AG04450 (cell line): Measurements from ENCODE around the gene MAD1L1. TPM values are rescaled to one million over a fixed set of nuclear protein-coding genes. Genes with fewer than 3 reads are reported as not detected.
A peak's percentile ranks its signal among the peaks of the same experiment; 100 is the strongest.

ENCODE experiments used
- CTCF ChIA-PET: fragments of 300-600, 350-600 bp; formaldehyde crosslinking; extraction: SDS; loops from one replicate; lab custom pipeline; 2022; ENCODE audit warnings: antibody characterized with exemption, inconsistent platforms; lab: Charles Lee
- POLR2A ChIA-PET: fragments of 350-600 bp; formaldehyde crosslinking; extraction: SDS; loops from one replicate; lab custom pipeline; 2021; ENCODE audit warnings: antibody characterized with exemption, inconsistent platforms; lab: Yijun Ruan, JAX
- DNase-seq: peaks from one replicate; pipeline ENCODE4 v3.0.0-alpha.2; 2011; ENCODE audit warnings: low read depth, low spot score
- H3K27ac ChIP-seq: one replicate; pipeline ENCODE4 v1.5.1; 2012; ENCODE audit warnings: low read depth, low read length, control low read depth
- H3K27me3 ChIP-seq: one replicate; pipeline ENCODE4 v1.6.0; 2012; ENCODE audit warnings: low read length; ENCODE audit not compliant: control insufficient read depth, insufficient read depth
- H3K4me3 ChIP-seq: 2 replicates; pipeline ENCODE4 v1.5.1; 2011; ENCODE audit warnings: mild to moderate bottlenecking, low read depth, low read length, control low read depth
- H3K9me3 ChIP-seq: 2 replicates; pipeline ENCODE4 v1.5.1; 2012; ENCODE audit warnings: low read length; ENCODE audit not compliant: control insufficient read depth, insufficient read depth
- CTCF ChIP-seq: IDR thresholded peaks from 2 replicates; pipeline ENCODE4 v1.5.1; 2011; ENCODE audit warnings: low read depth, low read length, control low read depth, inconsistent platforms
- polyA plus RNA-seq: library from polyadenylated mRNA; depleted of rRNA; stranded (reverse); fragments of >200 nt; gene quantifications from 2 replicates; pipeline ENCODE4 v1.2.3, GENCODE V29; 2011

Gene MAD1L1
- polyA plus RNA-seq, 1 experiment: 11.9 TPM

GRCh38 chr7:2017914-2018568, 214.7 kb downstream of the MAD1L1 start:
- H3K4me3 ChIP-seq: no peak overlapping the region
- no peaks in the 10 kb centered on the region; the same call in 1 of the 2 replicates for H3K9me3 ChIP-seq
- H3K27me3 ChIP-seq: no peaks in the 10 kb centered on the region
- ChIA-PET POLR2A (no interaction called here), CTCF (no interaction called here)
- no peak for DNase-seq
- TF ChIP-seq CTCF: no peak
- peak overlapping the region; percentile 31 for H3K27ac ChIP-seq

- ChIA-PET CTCF (no interaction called here), POLR2A (no interaction called here)
- no peak for DNase-seq
- H3K9me3 ChIP-seq: no peaks in the 10 kb centered on the region; the same call in 1 of the 2 replicates
- no peak overlapping the region for H3K4me3 ChIP-seq
- no peak for TF ChIP-seq CTCF
- no peak overlapping the region for H3K27ac ChIP-seq
- H3K27me3 ChIP-seq: no peaks in the 10 kb centered on the region
Observed at GRCh38 chr7:2017481-2017891, 215.3 kb downstream of the MAD1L1 start.

- Histone ChIP-seq H3K9me3 (no peaks in the 10 kb centered on the region; the same call in 1 of the 2 replicates), H3K4me3 (no peak overlapping the region), H3K27me3 (no peaks in the 10 kb centered on the region), H3K27ac (no peak overlapping the region)
- no peak for DNase-seq
- ChIA-PET POLR2A (no interaction called here), CTCF (no interaction called here)
- TF ChIP-seq CTCF: no peak
Observed at GRCh38 chr7:2016761-2017480, 215.8 kb downstream of the MAD1L1 start.

- ChIA-PET CTCF (no interaction called here), POLR2A (no interaction called here)
- Histone ChIP-seq H3K4me3 (no peak overlapping the region), H3K27me3 (no peaks in the 10 kb centered on the region), H3K27ac (no peak overlapping the region), H3K9me3 (peaks cover 3% of the 10 kb centered on the region; the same call in 1 of the 2 replicates)
- no peak for DNase-seq
- no peak for TF ChIP-seq CTCF
Observed at GRCh38 chr7:2016021-2016631, 216.6 kb downstream of the MAD1L1 start.

- Histone ChIP-seq H3K4me3 (no peak overlapping the region), H3K27me3 (no peaks in the 10 kb centered on the region), H3K27ac (no peak overlapping the region), H3K9me3 (peaks cover 3% of the 10 kb centered on the region; the same call in 1 of the 2 replicates)
- ChIA-PET POLR2A (no interaction called here), CTCF (no interaction called here)
- DNase-seq: no peak
- TF ChIP-seq CTCF: no peak
Observed at GRCh38 chr7:2015251-2015871, 217.4 kb downstream of the MAD1L1 start.
